HG03196 (cell line): ENCODE results near the gene PRR9.

ENCODE experiments used
- ATAC-seq: cut with Tn5 transposase; IDR thresholded peaks from one replicate; pipeline ENCODE4 v1.9.1; 2021; ENCODE audit not compliant: unreplicated experiment

The PRR9 gene

GRCh38 chr1:153262462-153263157 is 45.2 kb downstream of the PRR9 start:
- no peak for ATAC-seq

- ATAC-seq, result no peak
Measured at GRCh38 chr1:153265457-153265856, 48.1 kb downstream of the PRR9 start.
